GM12872 (cell line): ENCODE data around the gene KLC4.

ENCODE experiments used
- CTCF ChIP-seq: IDR thresholded peaks from 3 replicates; pipeline ENCODE4 v1.5.1; 2011; ENCODE audit warnings: low read depth, mild to moderate bottlenecking, low read length, moderate library complexity; ENCODE audit not compliant: insufficient read depth

The KLC4 gene

GRCh38 chr6:43037197-43037596 lies 22.2 kb upstream of the KLC4 start:
- no peak for TF ChIP-seq CTCF

- TF ChIP-seq CTCF: no peak
Observed at GRCh38 chr6:43037706-43038105, 21.7 kb upstream of the KLC4 start.

GRCh38 chr6:43038727-43039126 lies 20.7 kb upstream of the KLC4 start:
- TF ChIP-seq CTCF: no peak

GRCh38 chr6:43040542-43041257 lies 18.7 kb upstream of the KLC4 start:
- no peak for TF ChIP-seq CTCF

GRCh38 chr6:43043310-43043709 lies 16.1 kb upstream of the KLC4 start:
- TF ChIP-seq CTCF: no peak

- no peak for TF ChIP-seq CTCF
Observed at GRCh38 chr6:43045371-43045930, 14.0 kb upstream of the KLC4 start.

DNA sequence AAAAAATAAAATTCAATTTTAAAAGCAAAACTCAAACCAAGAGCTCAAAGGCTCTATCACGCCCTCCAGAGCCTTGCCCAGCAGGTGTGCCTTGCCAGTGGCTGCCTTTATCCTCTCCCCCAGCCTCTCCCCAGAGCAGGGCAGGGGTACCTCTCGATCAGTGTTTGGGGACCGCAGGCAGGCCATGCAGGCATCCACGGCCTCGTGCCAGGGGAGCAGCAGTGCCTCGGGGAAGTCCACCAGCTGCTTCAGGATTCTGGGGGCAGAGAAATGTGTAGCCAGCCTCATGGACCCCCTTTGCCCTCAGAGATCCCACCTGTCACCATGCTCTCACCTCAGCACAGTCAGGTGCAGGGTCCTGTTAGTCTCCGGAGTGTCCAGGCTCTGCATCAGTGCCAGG lies 11.4 kb upstream of the KLC4 start:
- TF ChIP-seq CTCF: no peak
